Activated T-cell treated with anti-CD3 and anti-CD28 coated beads, Interleukin-2, amount 50 U/mL, for 1 hour (primary cell): Measurements from ENCODE around the gene LUC7L.
"Not testable (repeated sequence)": the region's sequence is repeated elsewhere in the genome, so short reads cannot be mapped to it uniquely, and the experiment has no call there.

Source experiments
- DNase-seq: peaks from one replicate; pipeline ENCODE4 v3.0.0-alpha.2; 2020

The LUC7L gene

GRCh38 chr16:178668-179015 is 50.6 kb downstream of the LUC7L start:
- DNase-seq = no peak

- DNase-seq = no peak
Measured at GRCh38 chr16:177981-178667, 51.1 kb downstream of the LUC7L start.

GRCh38 chr16:177394-177822 is 51.8 kb downstream of the LUC7L start:
- no peak for DNase-seq

- not testable (repeated sequence) for DNase-seq
Measured at GRCh38 chr16:176477-177382, 52.5 kb downstream of the LUC7L start, which contains the start of gene HBA1. Gene HBA1 (plus strand): TSS chr16:176680. CDS start chr16:176717, 37 bp downstream.

- not testable (repeated sequence) for DNase-seq
Measured at GRCh38 chr16:176006-176405, 53.2 kb downstream of the LUC7L start.

GRCh38 chr16:175011-175949 is 54.0 kb downstream of the LUC7L start:
- DNase-seq = no peak

GRCh38 chr16:173928-174769 is 55.1 kb downstream of the LUC7L start:
- not testable (repeated sequence) for DNase-seq

GRCh38 chr16:173211-173854 is 55.9 kb downstream of the LUC7L start:
- not testable (repeated sequence) for DNase-seq

- not testable (repeated sequence) for DNase-seq
Measured at GRCh38 chr16:172374-172941, 56.8 kb downstream of the LUC7L start, which contains the start of gene HBA2. Gene HBA2 (plus strand): TSS chr16:172876. CDS start chr16:172913, 37 bp downstream.

- DNase-seq = no peak
Measured at GRCh38 chr16:170788-171187, 58.5 kb downstream of the LUC7L start.

GRCh38 chr16:170088-170507 is 59.2 kb downstream of the LUC7L start:
- DNase-seq = not testable (repeated sequence)

- DNase-seq = no peak
Measured at GRCh38 chr16:169014-169413, 60.2 kb downstream of the LUC7L start.

GRCh38 chr16:168424-168823 is 60.8 kb downstream of the LUC7L start:
- DNase-seq = no peak

GRCh38 chr16:167122-167690 is 62.0 kb downstream of the LUC7L start:
- DNase-seq = no peak

GRCh38 chr16:166375-167121 is 62.7 kb downstream of the LUC7L start:
- no peak for DNase-seq

GRCh38 chr16:165539-166374 is 63.5 kb downstream of the LUC7L start, which contains the start of gene HBM:
Gene HBM (plus strand): TSS chr16:165978. CDS start chr16:165998, 20 bp downstream.
- peak; percentile 38 for DNase-seq

GRCh38 chr16:164827-165538 is 64.3 kb downstream of the LUC7L start:
- DNase-seq = no peak
